Effector memory CD4-positive, alpha-beta T cell (primary cell): ENCODE data around the gene COG2.

Experiments used
- DNase-seq, 3 donors: peaks; one replicate each; pipeline ENCODE4 v3.0.0-alpha.2; 2020
- H3K27ac ChIP-seq: 2 replicates; pipeline ENCODE4 v1.7.0; 2013; ENCODE audit warnings: mild to moderate bottlenecking, low read length, moderate library complexity; ENCODE audit not compliant: insufficient read depth, poor library complexity, severe bottlenecking
- H3K27me3 ChIP-seq: replicated peaks from 2 replicates; pipeline ENCODE4 v1.7.0; 2013; ENCODE audit warnings: mild to moderate bottlenecking, low read length; ENCODE audit not compliant: insufficient read depth, control insufficient read depth, poor library complexity, severe bottlenecking
- H3K36me3 ChIP-seq: 2 replicates; pipeline ENCODE4 v1.7.0; 2013; ENCODE audit warnings: mild to moderate bottlenecking, low read length, moderate library complexity; ENCODE audit not compliant: control insufficient read depth, insufficient read depth
- H3K4me1 ChIP-seq: 2 replicates; pipeline ENCODE4 v1.7.0; 2013; ENCODE audit warnings: low read length, mild to moderate bottlenecking; ENCODE audit not compliant: control insufficient read depth, insufficient read depth, poor library complexity, severe bottlenecking
- H3K4me3 ChIP-seq: 2 replicates; pipeline ENCODE4 v1.7.0; 2013; ENCODE audit warnings: low read length, low read depth, mild to moderate bottlenecking; ENCODE audit not compliant: insufficient read depth, poor library complexity, severe bottlenecking
- H3K9me3 ChIP-seq: 2 replicates; pipeline ENCODE4 v1.7.0; 2013; ENCODE audit warnings: mild to moderate bottlenecking, low read length, moderate library complexity; ENCODE audit not compliant: control insufficient read depth

Gene COG2

GRCh38 chr1:230626232-230626631 is 16.0 kb upstream of the COG2 start:
- Histone ChIP-seq H3K4me3 (no peak overlapping the region), H3K4me1 (no peaks in the 10 kb centered on the region), H3K9me3 (no peaks in the 10 kb centered on the region), H3K36me3 (no peaks in the 10 kb centered on the region), H3K27me3 (no peaks in the 10 kb centered on the region), H3K27ac (no peak overlapping the region)
- no peak for DNase-seq

GRCh38 chr1:230627767-230628166 is 14.5 kb upstream of the COG2 start:
- DNase-seq, result no peak
- Histone ChIP-seq H3K4me1 (no peaks in the 10 kb centered on the region), H3K27me3 (no peaks in the 10 kb centered on the region)

GRCh38 chr1:230629511-230629910 is 12.8 kb upstream of the COG2 start:
- no peak overlapping the region for H3K27ac ChIP-seq
- DNase-seq, result no peak
- H3K36me3 ChIP-seq, result no peaks in the 10 kb centered on the region
- H3K4me1 ChIP-seq, result no peaks in the 10 kb centered on the region
- no peaks in the 10 kb centered on the region for H3K9me3 ChIP-seq
- no peaks in the 10 kb centered on the region for H3K27me3 ChIP-seq
- no peak overlapping the region for H3K4me3 ChIP-seq

More at GRCh38 chr1:230627767-230628166, 14.5 kb upstream of the COG2 start:
- no peaks in the 10 kb centered on the region for H3K36me3 ChIP-seq
- no peak overlapping the region for H3K4me3 ChIP-seq
- H3K9me3 ChIP-seq, result no peaks in the 10 kb centered on the region
- no peak overlapping the region for H3K27ac ChIP-seq

- Histone ChIP-seq H3K4me1 (no peaks in the 10 kb centered on the region), H3K4me3 (no peak overlapping the region), H3K36me3 (no peaks in the 10 kb centered on the region), H3K27ac (no peak overlapping the region), H3K27me3 (peaks cover 4% of the 10 kb centered on the region), H3K9me3 (no peaks in the 10 kb centered on the region)
- DNase-seq, result no peak
Observed at GRCh38 chr1:230631477-230631876, 10.8 kb upstream of the COG2 start.

GRCh38 chr1:230632273-230632873 is 9.9 kb upstream of the COG2 start:
- H3K4me1 ChIP-seq, result no peaks in the 10 kb centered on the region
- DNase-seq, result no peak
- H3K36me3 ChIP-seq, result no peaks in the 10 kb centered on the region
- no peak overlapping the region for H3K4me3 ChIP-seq
- no peaks in the 10 kb centered on the region for H3K9me3 ChIP-seq
- peaks cover 4% of the 10 kb centered on the region for H3K27me3 ChIP-seq
- no peak overlapping the region for H3K27ac ChIP-seq

- H3K9me3 ChIP-seq, result no peaks in the 10 kb centered on the region
- H3K4me3 ChIP-seq, result no peak overlapping the region
- no peak overlapping the region for H3K27ac ChIP-seq
- no peaks in the 10 kb centered on the region for H3K36me3 ChIP-seq
- no peaks in the 10 kb centered on the region for H3K4me1 ChIP-seq
- DNase-seq, result no peak
- peaks cover 4% of the 10 kb centered on the region for H3K27me3 ChIP-seq
Observed at GRCh38 chr1:230633469-230633868, 8.8 kb upstream of the COG2 start.

GRCh38 chr1:230634384-230634783 is 7.9 kb upstream of the COG2 start:
- no peak overlapping the region for H3K27ac ChIP-seq
- H3K36me3 ChIP-seq, result no peaks in the 10 kb centered on the region
- no peak overlapping the region for H3K4me3 ChIP-seq
- H3K9me3 ChIP-seq, result no peaks in the 10 kb centered on the region
- H3K4me1 ChIP-seq, result no peaks in the 10 kb centered on the region
- peaks cover 4% of the 10 kb centered on the region for H3K27me3 ChIP-seq
- DNase-seq, result no peak

GRCh38 chr1:230636575-230637148 is 5.6 kb upstream of the COG2 start:
- no peak for DNase-seq
- Histone ChIP-seq H3K27me3 (peaks cover 4% of the 10 kb centered on the region), H3K9me3 (no peaks in the 10 kb centered on the region), H3K4me3 (no peak overlapping the region), H3K4me1 (no peaks in the 10 kb centered on the region), H3K36me3 (no peaks in the 10 kb centered on the region), H3K27ac (no peak overlapping the region)

GRCh38 chr1:230639714-230640209 is 2.5 kb upstream of the COG2 start:
- Histone ChIP-seq H3K4me1 (peaks cover 17% of the 10 kb centered on the region), H3K27me3 (peaks cover 4% of the 10 kb centered on the region), H3K9me3 (no peaks in the 10 kb centered on the region), H3K4me3 (no peak overlapping the region), H3K27ac (no peak overlapping the region), H3K36me3 (no peaks in the 10 kb centered on the region)
- no peak for DNase-seq

- Histone ChIP-seq H3K27ac (no peak overlapping the region), H3K4me1 (peaks cover 17% of the 10 kb centered on the region), H3K9me3 (no peaks in the 10 kb centered on the region), H3K27me3 (no peaks in the 10 kb centered on the region), H3K4me3 (no peak overlapping the region), H3K36me3 (no peaks in the 10 kb centered on the region)
- no peak for DNase-seq
Observed at GRCh38 chr1:230641346-230641745, 935 bp upstream of the COG2 start.
